Left lung (tissue), 10 donors: ENCODE results near the gene DKK3. TPM values are rescaled to one million over a fixed set of nuclear protein-coding genes. Genes with fewer than 3 reads are reported as not detected.

Experiments
- ATAC-seq: fragments of 200-7000 bp; cut with Tn5 transposase; one replicate; pipeline ENCODE4 v1.9.1; 2020; ENCODE audit warnings: moderate library complexity
- DNase-seq, 4 donors: peaks; one replicate each; pipeline ENCODE4 v3.0.0-alpha.2; 2013 to 2020
- H3K27ac ChIP-seq, 2 donors: fragments of 200-600 bp; sonication (generic) in 1 of 2; one replicate each; pipeline versions ENCODE4 v1.5.0 to v1.8.0; 2020 to 2021
- H3K27me3 ChIP-seq, 2 donors: fragments of 200-600 bp; sonication (generic) in 1 of 2; one replicate each; pipeline versions ENCODE4 v1.5.0 to v1.8.0; 2020 to 2021
- H3K36me3 ChIP-seq, 2 donors: fragments of 200-600 bp; sonication (generic) in 1 of 2; one replicate each; pipeline versions ENCODE4 v1.5.0 to v1.8.0; 2020 to 2021
- H3K4me1 ChIP-seq, 2 donors: fragments of 200-600 bp; one replicate each; pipeline ENCODE4 v1.8.0; 2021
- H3K4me3 ChIP-seq, 2 donors: fragments of 200-600 bp; sonication (generic) in 1 of 2; one replicate each; pipeline versions ENCODE4 v1.5.0 to v1.8.0; 2020 to 2021; ENCODE audit warnings: mild to moderate bottlenecking in 1 of 2
- H3K9me3 ChIP-seq, 2 donors: fragments of 200-600 bp; sonication (generic) in 1 of 2; one replicate each; pipeline versions ENCODE4 v1.5.0 to v1.8.0; 2020 to 2021
- CTCF ChIP-seq, 2 donors: fragments of 200-600 bp; sonication (generic) in 1 of 2; IDR thresholded peaks; one replicate each; pipeline versions ENCODE4 v1.5.0 to v1.8.0; 2021; ENCODE audit warnings: antibody characterized with exemption in 2 of 2
- intact Hi-C, 2 donors: fragments of 100-400 bp; cut with DNase I; formaldehyde crosslinking; loops; one replicate each; pipeline versions ENCODE4 v1.11.2 to v1.14.2; 2022
- polyA plus RNA-seq, 6 donors: library from polyadenylated mRNA; unstranded; fragments of 120-200 nt; gene quantifications; one replicate each; pipeline ENCODE4 v1.2.1, GENCODE V29; 2013; ENCODE audit not compliant: insufficient read length in 6 of 6
- total RNA-seq, 2 donors: library from RNA; stranded (reverse); fragmentation: NEBNext Ultra II Directional; extraction: Animal tissue kit (Norgen Biotek cat#: 25700); gene quantifications; one replicate each; pipeline ENCODE4 v1.2.1, GENCODE V29; 2021
- donor health status: DM: no; HTN: yes; CAD: no.
- donor health status: DM: no; HTN: no; CAD: no.

DKK3 gene
- total and polyA plus RNA-seq, 8 donors, result 122 to 198 (median 167) TPM

DNA sequence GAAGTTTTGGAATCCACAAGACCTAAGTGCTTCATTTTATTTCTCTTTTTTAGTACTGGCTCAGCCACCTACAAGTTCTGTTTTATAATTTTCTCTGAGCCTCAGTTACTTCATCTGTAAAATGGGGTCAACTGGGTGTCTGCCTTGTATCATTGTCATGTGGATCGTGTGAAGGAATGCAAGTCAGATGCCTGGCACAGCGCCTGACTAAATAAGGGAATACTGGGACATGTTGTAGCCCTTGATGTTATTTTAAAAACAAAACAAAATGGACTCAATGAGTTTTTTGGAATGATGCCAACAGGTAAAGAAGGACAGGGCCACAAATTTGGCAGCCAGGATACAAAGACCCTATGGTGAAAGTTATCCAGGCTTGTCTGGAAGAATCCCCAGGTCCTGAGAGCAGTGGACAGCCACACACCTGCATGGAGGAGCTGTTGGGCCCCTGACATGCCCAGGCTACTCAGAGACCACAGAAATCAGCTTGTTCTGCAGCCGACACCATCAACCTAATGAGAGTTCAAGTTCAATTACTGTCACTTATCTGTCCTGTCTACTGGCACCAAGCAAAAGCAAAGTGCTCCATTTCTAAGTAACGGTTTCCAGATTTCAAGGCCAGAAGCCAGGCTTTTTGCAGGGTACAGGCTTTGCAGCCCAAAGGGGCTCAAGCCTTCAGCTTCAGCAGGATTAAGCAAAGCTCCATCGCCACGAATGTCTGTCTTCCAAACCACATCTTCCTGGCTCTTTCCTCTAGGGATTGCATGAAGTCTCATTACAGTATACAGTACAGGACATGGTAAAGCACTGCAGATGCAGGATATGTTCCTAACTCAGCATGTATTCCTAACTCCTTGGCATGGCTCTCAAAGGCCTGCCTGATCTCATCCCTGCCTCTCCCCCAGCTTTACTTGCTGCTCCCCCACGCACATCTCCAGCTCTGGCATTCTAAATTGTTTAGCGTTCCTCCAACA, 18.4 kb downstream of the DKK3 start:
- Histone ChIP-seq H3K4me1 (peaks cover 0 to 6% of the 10 kb centered on the region in 2 donors), H3K9me3 (no peaks in the 10 kb centered on the region), H3K4me3 (no peak overlapping the region), H3K27me3 (no peaks in the 10 kb centered on the region), H3K27ac (no peak overlapping the region), H3K36me3 (no peaks in the 10 kb centered on the region)
- TF ChIP-seq CTCF (IDR thresholded peaks at IDR 0.05), result no peak
- intact Hi-C loops, result no loop called here
- no peak for DNase-seq
- peak; percentile 9 for ATAC-seq

DNA sequence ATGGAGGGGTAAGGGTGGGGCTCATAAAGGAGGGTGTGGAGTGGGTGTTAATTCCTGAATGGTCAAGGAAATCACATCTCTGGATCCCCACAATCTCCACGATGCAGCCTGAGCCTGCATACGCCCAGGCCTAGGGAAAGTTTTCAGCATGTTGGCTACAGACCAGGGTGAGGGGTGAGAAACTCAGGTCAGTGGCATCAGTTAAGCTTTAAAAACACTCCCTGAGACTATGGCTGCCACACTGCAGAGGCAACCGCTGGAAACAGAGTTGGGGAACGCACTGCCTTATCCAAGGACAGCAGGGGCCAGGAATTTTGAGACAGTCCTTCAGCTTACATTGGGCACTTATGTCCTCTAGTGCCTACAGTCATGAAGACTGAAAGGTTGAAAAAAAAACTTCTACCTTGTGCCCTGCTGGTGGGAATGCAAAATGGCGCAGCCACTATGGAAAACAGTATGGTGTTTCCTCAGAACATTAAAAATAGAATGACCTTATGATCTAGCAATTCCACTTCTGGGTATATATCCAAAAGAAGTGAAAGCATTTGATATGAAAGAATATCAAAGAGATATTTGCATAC, 19.7 kb downstream of the DKK3 start:
- H3K4me1 ChIP-seq, result peaks cover 0 to 6% of the 10 kb centered on the region in 2 donors
- H3K4me3 ChIP-seq, result no peak overlapping the region
- H3K27me3 ChIP-seq, result no peaks in the 10 kb centered on the region
- peak overlapping the region in 1 of 2 donors; percentile 14 for H3K27ac ChIP-seq
- TF ChIP-seq CTCF (IDR thresholded peaks at IDR 0.05), result no peak
- DNase-seq (no peak), ATAC-seq (no peak)
- no peaks in the 10 kb centered on the region for H3K36me3 ChIP-seq
- H3K9me3 ChIP-seq, result no peaks in the 10 kb centered on the region
- intact Hi-C loops, result no loop called here

DNA sequence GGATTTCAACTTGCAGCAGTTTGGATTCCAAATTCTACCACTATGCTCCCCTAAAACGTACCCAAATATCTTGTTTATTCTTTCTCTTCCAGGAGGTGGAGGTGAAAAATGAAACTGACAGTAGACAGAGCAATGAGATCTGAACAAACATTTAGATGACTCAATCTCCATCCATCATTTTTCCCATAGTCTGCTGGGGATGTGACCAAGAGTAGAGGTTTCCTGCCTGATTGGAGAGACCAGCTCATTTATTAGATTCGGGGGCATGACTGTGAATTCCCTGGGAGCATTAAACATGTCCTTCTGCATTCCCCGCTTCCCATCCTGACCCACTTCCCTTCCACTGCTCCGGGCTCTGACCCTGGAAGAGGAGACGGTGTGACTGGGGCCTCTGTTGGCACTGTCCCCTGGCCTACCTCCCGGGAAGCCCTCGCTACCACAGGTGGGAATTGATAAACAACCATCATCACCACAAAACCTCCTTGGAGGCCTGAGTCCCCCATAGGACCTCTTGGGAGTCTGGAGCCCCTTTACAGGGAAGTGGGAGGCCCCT, 20.3 kb downstream of the DKK3 start:
- DNase-seq, result no peak
- no peaks in the 10 kb centered on the region for H3K9me3 ChIP-seq
- intact Hi-C loops, result no loop called here
- ATAC-seq, result no peak
- H3K4me1 ChIP-seq, result peaks cover 0 to 6% of the 10 kb centered on the region in 2 donors
- no peak overlapping the region for H3K4me3 ChIP-seq
- H3K36me3 ChIP-seq, result no peaks in the 10 kb centered on the region
- no peak for TF ChIP-seq CTCF (IDR thresholded peaks at IDR 0.05)
- H3K27me3 ChIP-seq, result no peaks in the 10 kb centered on the region
- peak overlapping the region; percentile 7 to 14 for H3K27ac ChIP-seq

- intact Hi-C loops, result no loop called here
- no peaks in the 10 kb centered on the region for H3K27me3 ChIP-seq
- no peaks in the 10 kb centered on the region for H3K9me3 ChIP-seq
- ATAC-seq (no peak), DNase-seq (no peak)
- H3K4me3 ChIP-seq, result no peak overlapping the region
- H3K36me3 ChIP-seq, result no peaks in the 10 kb centered on the region
- H3K4me1 ChIP-seq, result peaks cover 0 to 6% of the 10 kb centered on the region in 2 donors
- TF ChIP-seq CTCF (IDR thresholded peaks at IDR 0.05), result no peak
- H3K27ac ChIP-seq, result peak overlapping the region; percentile 7 to 14
Observed at GRCh38 chr11:11987503-11988022, 20.9 kb downstream of the DKK3 start.
